Mesenchymal stem cell (in vitro differentiated cells and primary cell): ENCODE measurements around the gene ST3GAL5.
A peak's percentile ranks its signal among the peaks of the same experiment; 100 is the strongest.

ENCODE experiments used
- DNase-seq: peaks from one replicate; pipeline ENCODE4 v3.0.0-alpha.2; 2013
- H2AFZ ChIP-seq: one replicate; pipeline ENCODE4 v1.6.1; 2013; ENCODE audit warnings: low read depth, mild to moderate bottlenecking, control low read depth, inconsistent platforms, low read length, moderate library complexity
- H2AK5ac ChIP-seq: 2 replicates; pipeline ENCODE4 v1.6.1; 2013; ENCODE audit warnings: low read length, moderate library complexity, mild to moderate bottlenecking, inconsistent platforms; ENCODE audit not compliant: severe bottlenecking
- H2BK120ac ChIP-seq: one replicate; pipeline ENCODE4 v1.6.1; 2013; ENCODE audit warnings: low read depth, mild to moderate bottlenecking, inconsistent platforms, low read length, moderate library complexity
- H2BK12ac ChIP-seq, 2 experiments: one replicate each; pipeline ENCODE4 v1.6.1; 2013; ENCODE audit warnings: inconsistent platforms in 2 of 2, low read length in 2 of 2, mild to moderate bottlenecking in 2 of 2, moderate library complexity in 2 of 2, control low read depth in 1 of 2
- H2BK15ac ChIP-seq: one replicate; pipeline ENCODE4 v1.6.1; 2013; ENCODE audit warnings: mild to moderate bottlenecking, low read depth, inconsistent platforms; ENCODE audit not compliant: poor library complexity, severe bottlenecking
- H2BK5ac ChIP-seq: 2 replicates; pipeline ENCODE4 v1.6.1; 2013; ENCODE audit warnings: low read depth, mild to moderate bottlenecking, low read length, control low read depth, inconsistent platforms; ENCODE audit not compliant: poor library complexity, severe bottlenecking
- H3K14ac ChIP-seq, 2 experiments: one replicate each; pipeline ENCODE4 v1.6.1; 2013; ENCODE audit warnings: inconsistent platforms in 2 of 2, low read length in 2 of 2, control low read depth in 1 of 2, mild to moderate bottlenecking in 1 of 2, moderate library complexity in 1 of 2
- H3K18ac ChIP-seq, 2 experiments: one replicate each; pipeline ENCODE4 v1.6.1; 2013; ENCODE audit warnings: inconsistent platforms in 2 of 2, low read length in 2 of 2, control low read depth in 1 of 2, low read depth in 1 of 2, mild to moderate bottlenecking in 1 of 2
- H3K23ac ChIP-seq, 2 experiments: one replicate each; pipeline ENCODE4 v1.6.1; 2013; ENCODE audit warnings: inconsistent platforms in 2 of 2, low read length in 2 of 2, mild to moderate bottlenecking in 2 of 2, moderate library complexity in 2 of 2, control low read depth in 1 of 2
- H3K27ac ChIP-seq: 2 replicates; pipeline ENCODE4 v1.5.1; 2013; ENCODE audit warnings: mild to moderate bottlenecking, moderate library complexity, low read length, control low read depth, inconsistent platforms; ENCODE audit not compliant: poor library complexity, severe bottlenecking
- H3K27me3 ChIP-seq, 2 experiments: 2 replicates each; pipeline versions ENCODE4 v1.6.1 to v1.7.0; 2013; ENCODE audit warnings: low read length in 2 of 2, mild to moderate bottlenecking in 2 of 2, moderate library complexity in 2 of 2, control low read depth in 1 of 2, inconsistent platforms in 1 of 2; ENCODE audit not compliant: control insufficient read depth in 1 of 2, insufficient read depth in 1 of 2
- H3K36me3 ChIP-seq, 2 experiments: 2 replicates each; pipeline versions ENCODE4 v1.6.1 to v1.7.0; 2013; ENCODE audit warnings: low read length in 2 of 2, control low read depth in 1 of 2, inconsistent platforms in 1 of 2, low read depth in 1 of 2, mild to moderate bottlenecking in 1 of 2; ENCODE audit not compliant: insufficient read depth in 2 of 2, control insufficient read depth in 1 of 2
- H3K4ac ChIP-seq, 2 experiments: one replicate each; pipeline ENCODE4 v1.6.1; 2013; ENCODE audit warnings: inconsistent platforms in 2 of 2, low read length in 2 of 2, mild to moderate bottlenecking in 2 of 2, moderate library complexity in 2 of 2, control low read depth in 1 of 2, low read depth in 1 of 2
- H3K4me1 ChIP-seq: 2 replicates; pipeline ENCODE4 v1.6.1; 2013; ENCODE audit warnings: low read depth, low read length, control low read depth; ENCODE audit not compliant: control insufficient read depth, insufficient read depth
- H3K4me2 ChIP-seq: 2 replicates; pipeline ENCODE4 v1.6.1; 2013; ENCODE audit warnings: low read length, mild to moderate bottlenecking, inconsistent platforms; ENCODE audit not compliant: poor library complexity, severe bottlenecking
- H3K4me3 ChIP-seq, 2 experiments: 2 replicates each; pipeline versions ENCODE4 v1.5.1 to v1.7.0; 2013; ENCODE audit warnings: low read length in 2 of 2, mild to moderate bottlenecking in 2 of 2, control low read depth in 1 of 2, low read depth in 1 of 2; ENCODE audit not compliant: insufficient read depth in 1 of 2
- H3K79me1 ChIP-seq: replicated peaks from 2 replicates; pipeline ENCODE4 v1.6.1; 2013; ENCODE audit warnings: mild to moderate bottlenecking, control low read depth, low read length, inconsistent platforms; ENCODE audit not compliant: poor library complexity, severe bottlenecking
- H3K9ac ChIP-seq: 2 replicates; pipeline ENCODE4 v1.7.0; 2013; ENCODE audit warnings: mild to moderate bottlenecking, low read length, moderate library complexity
- H3K9me3 ChIP-seq: 2 replicates; pipeline ENCODE4 v1.7.0; 2013; ENCODE audit warnings: mild to moderate bottlenecking, low read length; ENCODE audit not compliant: control insufficient read depth
- H4K8ac ChIP-seq: one replicate; pipeline ENCODE4 v1.6.1; 2013; ENCODE audit warnings: inconsistent platforms, mild to moderate bottlenecking, low read length, moderate library complexity
- H4K91ac ChIP-seq: one replicate; pipeline ENCODE4 v1.6.1; 2013; ENCODE audit warnings: mild to moderate bottlenecking, low read length, inconsistent platforms
- WGBS: methylation state at CpG from one replicate; pipeline ENCODE4 v1.1.7; 2013; ENCODE audit warnings: mixed read lengths; 5-methylcytosine and 5-hydroxymethylcytosine counted together

ST3GAL5 gene

DNA sequence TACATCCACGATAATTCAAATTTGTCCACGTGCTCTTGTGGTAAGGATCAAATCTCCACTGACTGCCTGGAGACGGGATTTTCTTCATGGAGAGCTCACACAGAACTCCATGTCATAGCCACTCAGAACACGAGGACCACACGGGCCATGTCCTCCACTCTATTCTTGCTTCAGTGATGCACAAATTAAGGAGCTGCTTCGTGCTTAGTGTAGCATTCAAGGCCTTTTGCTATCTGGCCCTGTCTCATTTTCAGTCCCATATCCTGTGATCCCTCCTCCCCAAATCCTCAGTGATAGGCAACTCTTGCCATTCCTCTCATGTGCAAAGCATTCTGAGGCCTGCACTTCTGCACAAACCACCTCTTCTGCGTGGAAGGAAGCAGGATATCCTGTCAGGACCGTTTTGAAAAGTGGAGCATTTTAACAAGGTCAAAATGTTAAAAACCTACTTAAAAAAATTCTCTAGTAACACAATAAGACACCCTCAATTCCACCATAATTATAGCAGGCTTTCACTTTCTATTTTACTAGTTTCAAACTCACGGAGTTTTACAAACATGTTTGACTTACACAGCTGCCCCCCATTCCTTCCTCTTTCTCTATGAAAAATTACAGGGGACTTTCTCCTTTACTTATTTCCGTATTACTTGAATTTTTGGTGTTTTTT, 35.2 kb downstream of the ST3GAL5 start:
- 94% methylated on average over 9 of the region's 10 CpGs for WGBS
- Histone ChIP-seq H3K4me3 (peak overlapping the region in 1 of 2 experiments; percentile 68), H2AFZ (no peak overlapping the region), H3K9ac (peak overlapping the region; percentile 78), H2AK5ac (no peak overlapping the region), H3K27ac (no peak overlapping the region), H3K18ac (no peak overlapping the region), H3K27me3 (no peaks in the 10 kb centered on the region), H2BK12ac (no peak overlapping the region), H2BK5ac (no peak overlapping the region), H3K4me2 (no peak overlapping the region), H4K91ac (no peak overlapping the region), H3K36me3 (peaks cover 36 to 75% of the 10 kb centered on the region in 2 experiments), H3K14ac (no peak overlapping the region), H3K9me3 (no peaks in the 10 kb centered on the region), H3K4ac (no peak overlapping the region), H3K79me1 (no peaks in the 10 kb centered on the region), H2BK120ac (no peak overlapping the region), H2BK15ac (no peak overlapping the region), H4K8ac (no peak overlapping the region), H3K4me1 (no peaks in the 10 kb centered on the region), H3K23ac (peak overlapping the region in 1 of 2 experiments; percentile 14)
- no peak for DNase-seq

- no peaks in the 10 kb centered on the region for H3K27me3 ChIP-seq
- H2BK120ac ChIP-seq = no peak overlapping the region
- no peak for DNase-seq
- no peak overlapping the region for H4K91ac ChIP-seq
- no peak overlapping the region for H2AK5ac ChIP-seq
- H3K18ac ChIP-seq = no peak overlapping the region
- no peak overlapping the region for H3K4me2 ChIP-seq
- no peak overlapping the region for H2BK5ac ChIP-seq
- peaks cover 32 to 77% of the 10 kb centered on the region in 2 experiments for H3K36me3 ChIP-seq
- no peaks in the 10 kb centered on the region for H3K79me1 ChIP-seq
- H3K9ac ChIP-seq = peak overlapping the region; percentile 78
- no peak overlapping the region for H2BK12ac ChIP-seq
- no peak overlapping the region for H3K27ac ChIP-seq
- H3K14ac ChIP-seq = no peak overlapping the region
- H4K8ac ChIP-seq = no peak overlapping the region
- peak overlapping the region in 1 of 2 experiments; percentile 68 for H3K4me3 ChIP-seq
- H3K4me1 ChIP-seq = no peaks in the 10 kb centered on the region
- 97% methylated on average over 11 of the region's 11 CpGs for WGBS
- H3K4ac ChIP-seq = no peak overlapping the region
- no peak overlapping the region for H3K23ac ChIP-seq
- H3K9me3 ChIP-seq = no peaks in the 10 kb centered on the region
- H2BK15ac ChIP-seq = no peak overlapping the region
- no peak overlapping the region for H2AFZ ChIP-seq
Observed at GRCh38 chr2:85852937-85853498, 35.8 kb downstream of the ST3GAL5 start.

DNA sequence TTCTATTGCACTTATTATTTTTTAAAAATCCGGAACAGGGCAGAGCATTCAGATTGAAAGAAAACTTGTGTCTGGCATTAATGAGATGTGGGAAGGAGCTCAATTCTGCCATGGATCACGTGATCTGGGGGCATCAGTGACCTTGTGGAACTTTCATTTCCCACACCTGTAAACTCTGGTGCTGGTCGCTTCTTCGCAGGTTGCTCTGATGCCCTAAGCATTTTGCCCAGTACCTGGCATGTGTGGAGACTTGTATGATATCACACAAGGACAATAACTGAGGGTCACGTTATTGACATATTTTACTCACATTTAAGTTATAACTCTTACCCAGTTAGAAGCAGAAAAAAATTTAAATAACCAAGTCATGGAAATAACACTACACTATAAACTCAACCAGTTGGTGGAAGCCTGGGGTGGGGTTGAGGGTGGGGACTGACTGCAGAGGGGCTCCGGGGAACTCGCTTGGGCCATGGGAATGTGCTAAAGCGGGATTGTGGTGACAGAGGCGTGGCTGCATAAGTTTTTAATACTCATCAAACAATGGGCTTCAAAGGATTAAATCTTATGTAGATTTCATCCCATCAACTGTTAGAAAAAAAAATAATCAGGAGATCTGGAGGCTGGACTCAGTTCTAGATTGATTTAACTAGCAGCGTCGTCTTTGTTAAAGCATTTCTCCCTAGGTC, 36.5 kb downstream of the ST3GAL5 start:
- H3K79me1 ChIP-seq = no peaks in the 10 kb centered on the region
- no peaks in the 10 kb centered on the region for H3K9me3 ChIP-seq
- H2BK15ac ChIP-seq = no peak overlapping the region
- H3K9ac ChIP-seq = peak overlapping the region; percentile 78
- no peak overlapping the region for H3K4ac ChIP-seq
- H3K14ac ChIP-seq = no peak overlapping the region
- H3K27ac ChIP-seq = no peak overlapping the region
- H2AFZ ChIP-seq = no peak overlapping the region
- no peak overlapping the region for H3K23ac ChIP-seq
- H2BK12ac ChIP-seq = no peak overlapping the region
- H3K4me2 ChIP-seq = no peak overlapping the region
- WGBS = 97% methylated on average over 7 of the region's 11 CpGs
- no peak overlapping the region for H2AK5ac ChIP-seq
- peaks cover 32 to 77% of the 10 kb centered on the region in 2 experiments for H3K36me3 ChIP-seq
- H2BK120ac ChIP-seq = no peak overlapping the region
- peak overlapping the region in 1 of 2 experiments; percentile 68 for H3K4me3 ChIP-seq
- no peaks in the 10 kb centered on the region for H3K4me1 ChIP-seq
- no peak overlapping the region for H4K91ac ChIP-seq
- no peak overlapping the region for H3K18ac ChIP-seq
- no peak overlapping the region for H4K8ac ChIP-seq
- DNase-seq = no peak
- H2BK5ac ChIP-seq = no peak overlapping the region
- no peaks in the 10 kb centered on the region for H3K27me3 ChIP-seq
